Activated CD4-positive, CD25-positive, alpha-beta regulatory T cell treated with anti-CD3 and anti-CD28 coated beads, Interleukin-2, amount 50 U/mL, for 24 hours (primary cell): ENCODE data around the gene NDUFAF5.
"Not testable (repeated sequence)": the region's sequence is repeated elsewhere in the genome, so short reads cannot be mapped to it uniquely, and the experiment has no call there.

Experiments used
- ATAC-seq, 2 donors: fragments of 150-1000 bp; cut with Tn5 transposase; one replicate each; pipeline ENCODE4 v1.10.0; 2021; ENCODE audit warnings: mild to moderate bottlenecking in 1 of 2, moderate library complexity in 1 of 2

NDUFAF5 gene, protein sequence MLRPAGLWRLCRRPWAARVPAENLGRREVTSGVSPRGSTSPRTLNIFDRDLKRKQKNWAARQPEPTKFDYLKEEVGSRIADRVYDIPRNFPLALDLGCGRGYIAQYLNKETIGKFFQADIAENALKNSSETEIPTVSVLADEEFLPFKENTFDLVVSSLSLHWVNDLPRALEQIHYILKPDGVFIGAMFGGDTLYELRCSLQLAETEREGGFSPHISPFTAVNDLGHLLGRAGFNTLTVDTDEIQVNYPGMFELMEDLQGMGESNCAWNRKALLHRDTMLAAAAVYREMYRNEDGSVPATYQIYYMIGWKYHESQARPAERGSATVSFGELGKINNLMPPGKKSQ

GRCh38 chr20:13784893-13785715 is at the start of gene NDUFAF5, which contains the start of gene ESF1:
Gene NDUFAF5 (plus strand): TSS chr20:13785028. CDS start chr20:13785069, 41 bp downstream.
Gene ESF1 (minus strand): TSS chr20:13784919. CDS start chr20:13783140, 1,779 bp downstream.
- ATAC-seq: peak; percentile 96 to 97

GRCh38 chr20:13735826-13736225 is 49.0 kb upstream of the NDUFAF5 start:
- no peak for ATAC-seq

DNA sequence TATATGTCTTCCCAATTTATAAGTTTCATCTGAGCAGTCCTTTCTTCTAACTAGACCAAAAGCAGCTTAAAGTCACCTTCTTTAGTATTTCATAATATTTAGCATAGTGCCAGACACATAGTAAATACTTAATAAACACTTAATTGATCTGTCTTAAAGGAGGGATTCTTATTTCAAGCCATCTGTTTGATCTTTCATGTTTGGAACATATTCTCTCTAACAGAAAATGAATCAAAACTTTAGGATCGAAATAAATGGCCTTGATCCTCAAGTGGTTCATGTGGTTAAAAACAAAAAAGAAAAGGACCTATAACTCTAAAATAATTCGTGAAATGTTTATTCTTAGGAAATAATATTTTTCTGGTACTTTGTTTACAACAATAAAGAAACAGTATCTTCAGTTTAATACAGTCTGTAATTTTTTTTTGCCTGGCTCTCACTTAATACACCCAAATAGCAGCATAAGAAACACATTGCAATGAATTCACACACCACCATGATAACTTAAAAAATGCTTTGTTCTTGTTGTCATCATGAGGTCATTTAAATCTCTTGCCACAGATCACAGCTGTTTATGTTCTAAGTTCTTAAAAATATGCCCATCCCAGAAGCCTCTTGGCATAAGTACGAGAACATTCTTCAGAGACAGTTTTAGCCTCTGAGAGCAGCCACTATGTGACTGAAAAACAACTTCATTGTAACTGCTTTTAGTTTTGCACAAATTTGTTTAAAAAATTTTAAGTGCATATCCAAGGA is 48.2 kb upstream of the NDUFAF5 start:
- ATAC-seq: no peak

GRCh38 chr20:13738187-13738586 is 46.6 kb upstream of the NDUFAF5 start:
- ATAC-seq: not testable (repeated sequence)

GRCh38 chr20:13739731-13740649 is 44.8 kb upstream of the NDUFAF5 start:
- no peak for ATAC-seq

DNA sequence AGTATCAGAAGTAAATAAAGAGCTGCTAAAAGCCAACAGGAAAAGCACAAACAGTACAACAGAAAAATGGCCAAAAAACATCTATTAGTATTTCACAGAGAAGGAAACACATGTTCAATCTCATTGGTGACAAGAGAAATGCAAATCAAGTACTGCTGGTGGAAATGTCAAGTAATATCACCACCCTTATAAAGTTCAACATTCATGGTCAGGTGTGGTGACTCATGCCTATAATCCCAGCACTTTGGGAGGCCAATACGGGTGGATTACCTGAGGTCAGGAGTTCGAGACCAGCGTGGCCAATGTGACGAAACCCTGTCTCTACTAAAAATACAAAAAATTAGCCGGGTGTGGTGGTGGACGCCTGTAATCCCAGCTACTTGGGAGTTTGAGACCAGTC is 42.9 kb upstream of the NDUFAF5 start:
- ATAC-seq: peak; percentile 47 to 64

DNA sequence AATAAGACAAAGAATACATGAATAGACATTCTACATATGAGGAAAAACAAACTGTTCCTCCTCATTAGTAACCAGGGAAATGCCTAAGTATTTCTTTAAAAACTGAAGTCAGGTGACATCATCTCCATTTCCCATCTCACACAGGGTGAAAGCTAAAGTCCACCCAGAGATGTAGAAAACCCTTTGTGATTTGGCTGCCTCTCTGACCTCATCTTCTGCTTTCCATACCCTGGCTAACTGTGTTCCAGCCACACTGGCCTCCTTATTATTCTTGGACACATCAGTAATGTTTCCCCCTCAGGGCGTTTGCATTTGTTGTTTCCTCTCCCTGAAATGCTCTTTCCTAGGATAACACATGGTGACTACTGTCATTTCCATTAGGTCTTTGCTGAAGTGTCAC is 40.5 kb upstream of the NDUFAF5 start:
- no peak for ATAC-seq

- no peak for ATAC-seq
These were observed 39.0 kb upstream of the NDUFAF5 start for GRCh38 chr20:13745784-13746183.

- no peak for ATAC-seq
These were observed 35.0 kb upstream of the NDUFAF5 start for GRCh38 chr20:13749811-13750210.

DNA sequence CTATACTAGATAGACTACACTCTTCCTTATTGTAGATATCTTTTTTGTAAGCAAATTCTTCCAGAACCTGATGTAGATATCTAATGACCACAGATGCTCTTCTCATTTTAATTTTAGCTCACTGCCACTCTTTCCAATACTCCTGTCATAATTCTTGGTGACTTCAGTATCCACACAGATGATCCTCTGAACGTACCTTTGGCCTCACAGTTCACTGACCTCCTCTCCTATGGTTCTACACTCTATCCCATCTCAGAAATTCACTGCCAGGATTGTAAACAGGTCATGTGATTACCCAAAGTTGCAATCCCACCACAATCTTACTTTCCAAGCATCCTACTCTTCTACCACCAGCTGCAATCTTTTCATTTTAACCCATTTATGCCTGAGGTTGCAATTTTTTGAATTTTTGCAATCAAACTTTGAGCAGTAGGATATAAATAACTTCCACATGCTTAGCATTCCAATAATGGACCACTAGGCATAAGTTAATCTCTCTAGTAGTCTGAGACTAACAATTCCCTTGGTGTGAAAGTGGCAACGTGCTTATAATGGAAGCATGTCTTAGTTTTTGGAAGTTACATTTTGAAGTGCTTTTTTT is 31.3 kb upstream of the NDUFAF5 start:
- ATAC-seq: no peak

DNA sequence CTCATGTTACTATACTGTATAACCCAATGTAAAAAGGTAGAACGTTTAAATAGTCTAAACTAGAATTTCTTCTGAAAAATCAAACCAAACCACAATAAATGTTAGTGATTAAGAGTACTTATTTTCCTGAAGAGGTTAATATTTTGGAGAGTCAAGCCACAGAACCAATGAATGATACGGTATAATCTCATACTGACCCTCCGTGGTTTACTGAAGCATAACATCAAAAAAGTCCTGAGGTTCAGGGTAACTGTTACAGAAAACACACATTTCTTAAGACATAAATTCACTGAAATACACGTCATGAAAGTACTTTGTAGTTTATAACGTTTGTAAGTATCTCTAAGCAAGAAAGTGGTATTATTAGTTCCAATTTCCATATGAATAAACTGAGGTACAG is 29.0 kb upstream of the NDUFAF5 start:
- ATAC-seq: no peak

- ATAC-seq: no peak
These were observed 28.3 kb upstream of the NDUFAF5 start for GRCh38 chr20:13756551-13756950.

- ATAC-seq: no peak
These were observed 25.9 kb upstream of the NDUFAF5 start for GRCh38 chr20:13758884-13759283.

DNA sequence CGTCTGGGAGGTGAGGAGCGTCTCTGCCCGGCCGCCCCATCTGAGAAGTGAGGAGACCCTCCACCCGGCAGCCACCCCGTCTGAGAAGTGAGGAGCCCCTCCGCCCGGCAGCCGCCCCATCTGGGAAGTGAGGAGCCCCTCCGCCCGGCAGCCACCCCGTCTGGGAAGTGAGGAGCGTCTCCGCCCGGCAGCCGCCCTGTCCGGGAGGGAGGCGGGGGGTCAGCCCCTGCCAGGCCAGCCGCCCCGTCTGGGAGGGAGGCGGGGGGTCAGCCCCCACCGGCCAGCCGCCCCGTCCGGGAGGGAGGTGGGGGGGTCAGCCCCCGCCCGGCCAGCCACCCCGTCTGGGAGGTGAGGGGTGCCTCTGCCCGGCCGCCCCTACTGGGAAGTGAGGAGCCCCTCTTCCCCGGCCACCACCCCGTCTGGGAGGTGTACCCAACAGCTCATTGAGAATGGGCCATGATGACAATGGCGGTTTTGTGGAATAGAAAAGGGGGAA is 24.3 kb upstream of the NDUFAF5 start:
- not testable (repeated sequence) for ATAC-seq

DNA sequence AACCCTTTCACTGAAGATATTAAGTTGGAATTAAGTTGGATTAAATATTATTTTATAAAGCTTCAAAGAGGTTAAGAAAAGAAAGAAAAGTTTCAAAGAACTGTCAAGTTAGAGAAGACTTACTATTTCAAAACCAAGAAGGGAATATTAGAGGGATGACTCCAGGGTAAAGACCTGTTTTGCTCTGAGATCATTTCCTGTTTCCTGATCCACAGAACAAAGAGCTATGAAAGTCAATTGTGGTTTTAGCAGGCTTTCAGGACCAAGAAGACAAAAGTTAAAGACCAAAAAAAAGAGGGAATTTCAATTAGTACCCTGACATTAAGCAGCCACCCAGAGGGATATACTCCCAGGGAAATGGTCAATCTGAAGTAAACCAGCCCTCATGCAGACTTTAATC is 19.5 kb upstream of the NDUFAF5 start:
- no peak for ATAC-seq

GRCh38 chr20:13765868-13766416 is 18.9 kb upstream of the NDUFAF5 start:
- no peak for ATAC-seq

- no peak for ATAC-seq
These were observed 14.7 kb upstream of the NDUFAF5 start for GRCh38 chr20:13770141-13770540.

- no peak for ATAC-seq
These were observed 12.9 kb upstream of the NDUFAF5 start for GRCh38 chr20:13771853-13772453.

- no peak for ATAC-seq
These were observed 12.3 kb upstream of the NDUFAF5 start for GRCh38 chr20:13772529-13772928.

GRCh38 chr20:13775867-13776266 is 9.0 kb upstream of the NDUFAF5 start:
- no peak for ATAC-seq

DNA sequence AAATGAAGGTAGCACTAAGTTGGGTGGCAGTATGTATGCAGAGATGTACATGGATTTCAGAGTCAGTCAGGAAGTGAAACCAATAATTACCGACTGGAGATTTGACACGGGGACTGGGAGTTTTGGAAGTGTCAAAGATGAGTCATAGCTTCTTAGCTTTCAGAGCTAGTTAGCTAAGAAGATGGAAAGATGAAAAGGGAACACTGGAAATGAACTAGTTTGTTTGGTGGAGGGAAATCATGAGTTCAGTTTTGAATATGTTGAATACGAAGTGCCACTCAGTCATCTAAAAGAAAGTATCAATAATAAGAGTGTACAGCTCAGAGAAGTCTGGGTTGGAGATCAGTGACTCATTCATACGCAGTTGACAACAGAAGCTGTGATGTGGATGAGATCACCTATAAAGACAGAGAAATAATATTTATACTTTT is 7.6 kb upstream of the NDUFAF5 start:
- peak; percentile 96 to 97 for ATAC-seq
